MCF 10A (cell line): ENCODE results near the gene CACNG5. TPM values are rescaled to one million over a fixed set of nuclear protein-coding genes. Genes with fewer than 3 reads are reported as not detected.

Experiments used
- BruUV-seq: library from RNA; stranded (reverse); fragments of 400-500 nt; replicated peaks from 2 replicates; lab custom pipeline; 2021; lab: Mats Ljungman, UMichigan
- CTCF ChIA-PET: fragments of 300-600 bp; sonication (Branson Sonifier 250); formaldehyde crosslinking; extraction: SDS; loops from one replicate; lab custom pipeline; 2021; ENCODE audit warnings: antibody characterized with exemption, inconsistent platforms; lab: Yijun Ruan, JAX
- POLR2A ChIA-PET: fragments of 300-600, 350-650 bp; sonication (Branson Sonifier 250); formaldehyde crosslinking; extraction: SDS; loops from one replicate; lab custom pipeline; 2020; ENCODE audit warnings: antibody characterized with exemption, inconsistent platforms; lab: Yijun Ruan, JAX
- DNase-seq: peaks from one replicate; pipeline ENCODE4 v3.0.0-alpha.2; 2018; ENCODE audit not compliant: unreplicated experiment
- H3K27ac Mint-ChIP-seq: one replicate; pipeline ENCODE4 v1.8.0; 2022; ENCODE audit warnings: mild to moderate bottlenecking, low read depth, mixed read lengths; ENCODE audit not compliant: unreplicated experiment
- H3K27me3 Mint-ChIP-seq: one replicate; pipeline ENCODE4 v1.8.0; 2022; ENCODE audit warnings: mixed read lengths; ENCODE audit not compliant: insufficient read depth, unreplicated experiment
- H3K36me3 Mint-ChIP-seq: one replicate; pipeline ENCODE4 v1.8.0; 2022; ENCODE audit warnings: mild to moderate bottlenecking, moderate library complexity, mixed read lengths; ENCODE audit not compliant: insufficient read depth, unreplicated experiment
- H3K4me1 Mint-ChIP-seq: one replicate; pipeline ENCODE4 v1.8.0; 2022; ENCODE audit warnings: mixed read lengths; ENCODE audit not compliant: insufficient read depth, unreplicated experiment
- H3K4me3 Mint-ChIP-seq: one replicate; pipeline ENCODE4 v1.8.0; 2022; ENCODE audit warnings: mild to moderate bottlenecking, moderate library complexity, mixed read lengths; ENCODE audit not compliant: unreplicated experiment
- H3K9me3 Mint-ChIP-seq: one replicate; pipeline ENCODE4 v1.8.0; 2022; ENCODE audit warnings: mixed read lengths; ENCODE audit not compliant: unreplicated experiment
- CTCF ChIP-seq: fragments of 200-600 bp; IDR thresholded peaks from one replicate; pipeline ENCODE4 v1.8.0; 2022; ENCODE audit warnings: antibody characterized with exemption, mild to moderate bottlenecking; ENCODE audit not compliant: unreplicated experiment
- intact Hi-C: fragments of 100-400 bp; cut with micrococcal nuclease; formaldehyde crosslinking; loops from 2 replicates; pipeline ENCODE4 v1.14.1; 2022
- total RNA-seq: library from RNA; stranded (reverse); gene quantifications from 2 replicates; pipeline ENCODE4 v1.2.3, GENCODE V29; 2022

CACNG5 gene
- total RNA-seq, 1 experiment from 2014 or later = not detected

GRCh38 chr17:66918896-66919295 lies 84.0 kb downstream of the CACNG5 start:
- Mint-ChIP-seq H3K27ac (no peak overlapping the region), H3K36me3 (no peaks in the 10 kb centered on the region), H3K4me1 (no peaks in the 10 kb centered on the region), H3K4me3 (no peak overlapping the region), H3K27me3 (no peaks in the 10 kb centered on the region), H3K9me3 (no peaks in the 10 kb centered on the region)
- ChIA-PET POLR2A (no interaction called here), CTCF (interaction anchor here (0.6 kb wide), 1 partner anchor 1691 kb away, joined by 4 read pairs; no protein-coding TSS in a partner anchor)
- intact Hi-C loops = loop anchor here (10.0 kb wide), 1 partner anchor 376 kb away; no protein-coding TSS in a partner anchor
- no peak for DNase-seq
- BruUV-seq = no TSS peak
- no peak for TF ChIP-seq CTCF

GRCh38 chr17:66920435-66920834 lies 85.5 kb downstream of the CACNG5 start:
- Mint-ChIP-seq H3K4me3 (no peak overlapping the region), H3K9me3 (no peaks in the 10 kb centered on the region), H3K27ac (no peak overlapping the region), H3K27me3 (no peaks in the 10 kb centered on the region), H3K36me3 (no peaks in the 10 kb centered on the region), H3K4me1 (no peaks in the 10 kb centered on the region)
- CTCF ChIA-PET = interaction anchor here (0.6 to 0.8 kb wide), 2 partner anchors 20 to 57 kb away, joined by 3 read pairs; no protein-coding TSS in a partner anchor
- intact Hi-C loops = no loop called here
- POLR2A ChIA-PET = no interaction called here
- DNase-seq = no peak
- no peak for TF ChIP-seq CTCF
- BruUV-seq = no TSS peak

GRCh38 chr17:66920950-66921349 lies 86.0 kb downstream of the CACNG5 start:
- ChIA-PET POLR2A (no interaction called here), CTCF (interaction anchor here (0.5 to 0.6 kb wide), 2 partner anchors 21 to 244 kb away, joined by 3 read pairs; no protein-coding TSS in a partner anchor)
- intact Hi-C loops = no loop called here
- H3K36me3 Mint-ChIP-seq = no peaks in the 10 kb centered on the region
- H3K27ac Mint-ChIP-seq = no peak overlapping the region
- no TSS peak for BruUV-seq
- peak; percentile 31 for DNase-seq
- no peaks in the 10 kb centered on the region for H3K4me1 Mint-ChIP-seq
- H3K27me3 Mint-ChIP-seq = peaks cover 3% of the 10 kb centered on the region
- H3K9me3 Mint-ChIP-seq = no peaks in the 10 kb centered on the region
- TF ChIP-seq CTCF = no peak
- H3K4me3 Mint-ChIP-seq = no peak overlapping the region

GRCh38 chr17:66923886-66924285 lies 89.0 kb downstream of the CACNG5 start:
- Mint-ChIP-seq H3K4me3 (no peak overlapping the region), H3K27ac (no peak overlapping the region), H3K9me3 (no peaks in the 10 kb centered on the region), H3K27me3 (peaks cover 32% of the 10 kb centered on the region), H3K4me1 (no peaks in the 10 kb centered on the region), H3K36me3 (no peaks in the 10 kb centered on the region)
- no peak for TF ChIP-seq CTCF
- intact Hi-C loops = no loop called here
- no peak for DNase-seq
- POLR2A ChIA-PET = no interaction called here
- CTCF ChIA-PET = no interaction called here
- BruUV-seq = no TSS peak
